ENCODE data around the gene KCNH1.

The KCNH1 gene

GRCh38 chr1:210629276-210629675 lies 504.7 kb downstream of the KCNH1 start:
- no peak for DNase-seq

- no peak for DNase-seq
These were observed 506.2 kb downstream of the KCNH1 start for GRCh38 chr1:210627755-210628154.

Measured in right forelimb (tissue), 1 donor.